GM19240 (cell line): ENCODE measurements around the gene LRBA.
"Not testable (repeated sequence)": the region's sequence is repeated elsewhere in the genome, so short reads cannot be mapped to it uniquely, and the experiment has no call there.

ENCODE experiments used
- DNase-seq: peaks from one replicate; pipeline ENCODE4 v3.0.0; 2011; ENCODE audit warnings: low spot score; ENCODE audit not compliant: insufficient read length

LRBA gene

GRCh38 chr4:150743564-150744342 lies 271.3 kb downstream of the LRBA start:
- no peak for DNase-seq

GRCh38 chr4:150742930-150743329 lies 272.2 kb downstream of the LRBA start:
- not testable (repeated sequence) for DNase-seq

- no peak for DNase-seq
Observed at GRCh38 chr4:150739591-150739990, 275.5 kb downstream of the LRBA start.

DNA sequence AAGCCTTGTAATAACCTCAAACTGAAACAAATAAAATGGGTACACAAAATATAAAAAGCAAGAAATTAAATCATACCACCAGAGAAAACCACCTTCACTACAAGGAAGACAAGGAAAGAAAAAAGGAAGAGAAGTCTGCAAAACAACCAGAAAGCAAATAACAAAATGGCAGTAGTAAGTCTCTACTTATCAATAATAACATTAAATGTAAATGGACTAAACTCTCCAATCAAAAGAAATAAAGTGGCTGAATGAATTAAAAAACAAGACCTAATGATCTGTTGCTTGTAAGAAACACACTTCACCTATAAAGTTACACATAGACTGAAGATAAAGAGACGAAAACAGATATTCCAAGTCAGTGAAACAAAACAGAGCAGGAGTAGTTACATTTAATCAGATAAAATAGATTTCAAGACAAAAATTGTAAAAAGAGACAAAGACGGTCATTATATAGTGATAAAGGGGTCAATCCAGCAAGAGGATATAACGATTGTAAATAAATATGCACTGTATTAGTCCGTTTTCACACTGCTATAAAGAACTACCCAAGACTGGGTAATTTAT lies 289.0 kb downstream of the LRBA start:
- no peak for DNase-seq

GRCh38 chr4:150723727-150724411 lies 291.2 kb downstream of the LRBA start:
- no peak for DNase-seq

DNA sequence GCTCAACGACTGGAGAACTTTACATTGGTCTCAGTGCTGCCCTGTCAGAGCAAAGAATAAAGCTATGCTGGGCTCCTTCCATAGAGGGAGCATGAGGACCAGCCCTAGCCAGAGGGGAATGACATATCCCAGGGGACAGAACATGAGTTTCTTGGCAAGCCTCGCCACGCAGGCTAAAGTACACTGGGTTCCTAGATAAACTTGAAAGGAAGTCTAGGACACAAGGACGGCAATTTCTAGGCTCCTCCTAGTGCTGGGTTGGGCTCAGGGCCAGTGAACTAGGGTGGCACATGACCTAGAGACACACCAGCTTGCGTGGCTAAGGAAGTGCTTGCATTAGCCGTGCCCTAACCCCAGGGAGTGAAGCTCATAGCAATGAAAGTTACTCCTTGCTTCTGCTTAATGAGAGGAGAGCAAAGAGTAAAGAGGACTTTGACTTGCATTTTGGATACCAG lies 292.1 kb downstream of the LRBA start:
- DNase-seq, result no peak

DNA sequence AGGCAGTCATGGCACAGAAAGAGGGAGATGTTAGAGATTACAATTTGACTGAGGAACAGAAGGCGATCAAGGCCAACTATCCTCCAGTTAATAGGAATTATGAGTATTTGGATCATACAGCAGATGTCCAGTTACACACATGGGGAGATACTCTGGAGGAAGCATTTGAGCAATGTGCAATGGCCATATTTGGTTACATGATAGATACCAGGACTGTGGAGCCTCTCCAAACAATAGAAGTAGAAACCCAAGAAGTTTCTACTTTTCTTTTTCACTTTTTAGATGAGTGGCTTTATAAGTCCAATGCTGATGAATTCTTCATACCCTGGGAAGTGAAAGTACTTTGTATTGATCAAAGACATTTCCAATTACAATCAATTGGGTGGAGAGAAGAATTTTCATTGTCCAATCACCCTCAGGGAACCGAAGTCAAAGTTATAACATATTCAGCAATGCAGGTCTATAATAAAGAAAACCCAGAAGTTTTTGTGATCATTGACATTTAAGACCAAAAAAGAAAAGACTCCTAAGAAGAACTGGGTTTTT lies 294.0 kb downstream of the LRBA start:
- no peak for DNase-seq

GRCh38 chr4:150717952-150718351 lies 297.1 kb downstream of the LRBA start:
- DNase-seq, result no peak

GRCh38 chr4:150714462-150715438 lies 300.3 kb downstream of the LRBA start:
- no peak for DNase-seq

DNA sequence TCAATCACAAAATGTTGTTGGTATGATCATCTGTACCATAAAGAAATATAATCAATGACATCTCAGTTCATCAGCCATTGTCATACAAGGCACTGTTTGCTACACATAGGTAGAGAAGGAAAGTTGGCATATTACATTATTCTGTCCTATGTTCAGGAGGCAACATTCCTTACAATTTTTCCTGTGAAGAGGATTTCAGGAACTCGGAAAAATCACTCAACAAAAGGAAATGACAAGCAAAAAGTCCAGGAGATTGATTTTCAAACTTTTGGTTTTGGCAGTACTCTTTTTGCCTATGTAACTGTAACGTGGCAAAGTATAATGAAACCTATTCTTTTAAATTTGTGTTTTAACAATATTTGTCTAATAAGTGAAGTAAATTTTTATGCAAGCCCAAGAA lies 301.8 kb downstream of the LRBA start:
- DNase-seq, result no peak

- no peak for DNase-seq
Observed at GRCh38 chr4:150710770-150711375, 304.2 kb downstream of the LRBA start.

GRCh38 chr4:150708004-150708403 lies 307.1 kb downstream of the LRBA start:
- no peak for DNase-seq

GRCh38 chr4:150699599-150699998 lies 315.5 kb downstream of the LRBA start:
- DNase-seq, result no peak

DNA sequence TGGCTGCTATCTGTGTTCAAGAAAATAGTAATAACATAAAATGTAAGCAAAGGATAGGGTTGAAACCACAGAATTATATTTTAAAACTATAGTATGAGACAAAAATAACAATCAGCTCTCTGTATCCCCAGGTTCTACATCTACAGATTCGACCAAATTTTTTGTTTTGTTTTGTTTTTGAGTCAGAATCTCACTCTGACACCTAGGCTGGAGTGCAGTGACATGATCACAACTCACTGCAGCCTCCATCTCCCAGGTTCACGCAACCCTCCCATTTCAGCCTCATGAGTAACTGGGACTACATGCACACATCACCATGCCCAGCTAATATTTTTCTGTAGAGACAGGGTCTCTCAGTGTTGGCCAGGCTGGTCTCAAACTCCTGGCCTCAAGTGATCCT lies 319.9 kb downstream of the LRBA start:
- no peak for DNase-seq

DNA sequence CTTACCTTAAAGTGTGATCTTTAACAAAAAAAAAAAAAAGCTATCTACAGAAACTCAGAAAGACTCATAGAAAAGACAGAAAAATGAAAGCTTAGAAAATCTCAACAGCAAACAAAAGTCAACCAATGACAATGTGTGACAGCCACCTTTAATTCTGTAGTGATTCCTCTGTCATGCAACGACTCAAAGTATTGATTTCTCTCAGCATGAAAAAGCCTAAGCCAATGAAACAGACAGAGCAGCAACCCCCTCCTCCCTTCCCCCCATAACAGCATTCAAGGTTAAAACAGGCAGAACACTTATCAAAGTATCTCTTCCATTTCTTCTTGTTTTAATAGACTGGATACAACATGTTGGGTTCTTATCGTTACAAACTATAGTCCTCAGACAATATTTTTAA lies 320.6 kb downstream of the LRBA start:
- DNase-seq, result no peak

DNA sequence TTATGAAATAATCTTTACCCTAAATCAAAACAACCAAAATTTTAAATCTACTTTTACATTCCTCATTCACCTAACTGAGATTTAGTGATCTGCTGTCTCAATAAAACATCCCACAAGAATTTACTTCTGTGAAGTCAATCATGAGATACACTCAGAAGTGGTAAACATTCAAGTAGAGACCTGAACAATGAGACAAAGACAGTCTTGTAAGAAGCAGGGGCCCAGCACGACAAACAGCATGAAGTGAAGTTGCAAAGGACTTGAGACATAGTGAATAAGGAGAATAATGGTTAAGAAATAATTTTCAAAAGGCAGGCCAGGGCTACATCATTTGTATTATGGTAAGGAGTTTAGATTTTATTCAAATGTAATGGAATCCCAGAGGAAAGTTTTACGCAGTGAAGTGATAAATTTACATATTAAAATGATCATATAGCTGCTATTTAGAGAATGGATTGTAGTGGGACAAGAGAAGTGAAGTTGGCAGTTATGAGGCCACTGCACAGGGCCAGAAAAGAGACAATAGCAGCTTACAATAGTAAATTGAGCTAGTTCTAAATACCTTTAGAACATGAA lies 331.2 kb downstream of the LRBA start:
- DNase-seq, result no peak

GRCh38 chr4:150682126-150682525 lies 333.0 kb downstream of the LRBA start:
- DNase-seq, result no peak

DNA sequence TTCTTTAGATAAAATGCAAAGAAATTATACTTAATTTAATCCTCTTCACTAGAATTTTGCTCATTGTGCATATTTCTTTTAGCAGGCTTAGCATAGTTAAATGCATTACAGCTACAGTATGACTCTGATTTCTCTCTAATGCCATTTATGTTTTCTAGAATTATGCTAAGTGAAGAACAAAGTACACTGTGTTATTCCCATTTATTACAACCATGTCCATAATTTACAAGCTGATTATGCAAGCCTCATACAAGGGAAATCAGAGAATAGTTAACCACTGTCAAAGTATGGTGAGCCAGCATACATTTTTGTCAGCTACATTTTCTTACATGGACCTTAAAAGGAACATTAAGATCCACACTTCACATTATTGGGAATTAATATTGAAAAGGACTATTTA lies 334.0 kb downstream of the LRBA start:
- no peak for DNase-seq

DNA sequence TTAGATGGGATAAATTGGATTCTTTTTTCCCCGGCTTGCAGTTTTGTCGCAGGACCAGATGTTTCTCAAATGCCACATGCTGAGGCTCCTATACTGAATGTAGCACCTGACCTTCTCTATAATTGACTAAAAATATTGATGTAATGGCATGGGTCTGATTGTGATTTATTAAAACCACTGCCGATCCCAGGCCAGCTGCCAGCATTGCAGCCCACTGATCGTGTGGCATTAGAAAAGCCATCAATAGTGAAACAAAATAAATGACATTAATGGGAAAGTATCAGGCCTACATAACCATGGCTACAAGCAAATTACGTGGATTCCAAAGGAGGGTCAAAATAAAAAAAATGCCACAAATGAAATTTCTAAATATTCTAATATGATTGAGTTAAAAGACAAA lies 334.4 kb downstream of the LRBA start:
- DNase-seq, result no peak

GRCh38 chr4:150679765-150680343 lies 335.2 kb downstream of the LRBA start:
- no peak for DNase-seq
